HG03095 (cell line): ENCODE measurements around the gene ADAMTS17.

Source experiments
- ATAC-seq: cut with Tn5 transposase; IDR thresholded peaks from one replicate; pipeline ENCODE4 v1.9.1; 2021; ENCODE audit warnings: moderate library complexity; ENCODE audit not compliant: unreplicated experiment

Gene ADAMTS17

GRCh38 chr15:100202309-100202960, 139.3 kb downstream of the ADAMTS17 start:
- ATAC-seq: no peak

- no peak for ATAC-seq
These were observed 140.1 kb downstream of the ADAMTS17 start for GRCh38 chr15:100201376-100202280.

GRCh38 chr15:100200287-100200880, 141.4 kb downstream of the ADAMTS17 start:
- no peak for ATAC-seq

GRCh38 chr15:100199711-100200286, 142.0 kb downstream of the ADAMTS17 start:
- ATAC-seq: no peak

DNA sequence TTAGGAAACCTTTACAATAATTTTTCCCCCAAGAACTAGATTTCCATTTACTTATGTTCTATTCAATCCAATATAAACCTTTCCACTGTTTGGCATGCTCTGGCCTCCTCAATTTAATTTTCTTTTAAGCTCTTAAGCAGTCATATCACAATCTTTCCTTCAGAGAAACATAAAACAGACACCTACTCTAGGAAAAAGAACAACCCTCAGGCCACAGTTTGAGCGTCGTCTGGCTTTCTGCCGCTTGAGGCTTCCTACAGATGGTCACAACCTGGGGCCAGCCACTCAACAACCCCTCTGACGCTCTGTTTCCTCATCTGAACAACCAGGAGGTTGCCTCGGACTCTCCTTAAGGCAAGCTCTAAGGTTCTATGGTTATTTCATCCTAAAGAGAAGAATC, 143.3 kb downstream of the ADAMTS17 start:
- ATAC-seq: no peak

GRCh38 chr15:100196326-100197058, 145.3 kb downstream of the ADAMTS17 start:
- no peak for ATAC-seq

DNA sequence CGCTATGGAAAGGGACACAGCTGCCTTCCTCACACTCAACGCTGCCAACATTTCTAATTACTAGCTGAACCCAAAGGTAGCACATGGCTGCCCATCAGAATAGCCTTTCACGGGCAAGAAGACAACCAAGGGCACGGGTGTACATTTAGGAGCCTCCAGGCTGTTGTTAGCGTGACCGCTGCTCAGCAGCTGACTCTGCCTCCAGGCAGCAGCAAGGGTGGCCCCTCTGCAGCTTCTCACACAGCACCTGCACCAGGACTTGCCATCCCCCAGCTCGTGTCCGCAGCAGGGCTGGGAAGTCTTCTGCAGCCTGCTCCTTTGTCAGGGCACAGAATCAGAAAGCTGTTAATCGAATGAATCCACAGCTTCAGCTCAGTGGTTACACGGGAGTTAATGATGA, 146.8 kb downstream of the ADAMTS17 start:
- ATAC-seq: no peak

- ATAC-seq: no peak
These were observed 148.4 kb downstream of the ADAMTS17 start for GRCh38 chr15:100193277-100193860.

DNA sequence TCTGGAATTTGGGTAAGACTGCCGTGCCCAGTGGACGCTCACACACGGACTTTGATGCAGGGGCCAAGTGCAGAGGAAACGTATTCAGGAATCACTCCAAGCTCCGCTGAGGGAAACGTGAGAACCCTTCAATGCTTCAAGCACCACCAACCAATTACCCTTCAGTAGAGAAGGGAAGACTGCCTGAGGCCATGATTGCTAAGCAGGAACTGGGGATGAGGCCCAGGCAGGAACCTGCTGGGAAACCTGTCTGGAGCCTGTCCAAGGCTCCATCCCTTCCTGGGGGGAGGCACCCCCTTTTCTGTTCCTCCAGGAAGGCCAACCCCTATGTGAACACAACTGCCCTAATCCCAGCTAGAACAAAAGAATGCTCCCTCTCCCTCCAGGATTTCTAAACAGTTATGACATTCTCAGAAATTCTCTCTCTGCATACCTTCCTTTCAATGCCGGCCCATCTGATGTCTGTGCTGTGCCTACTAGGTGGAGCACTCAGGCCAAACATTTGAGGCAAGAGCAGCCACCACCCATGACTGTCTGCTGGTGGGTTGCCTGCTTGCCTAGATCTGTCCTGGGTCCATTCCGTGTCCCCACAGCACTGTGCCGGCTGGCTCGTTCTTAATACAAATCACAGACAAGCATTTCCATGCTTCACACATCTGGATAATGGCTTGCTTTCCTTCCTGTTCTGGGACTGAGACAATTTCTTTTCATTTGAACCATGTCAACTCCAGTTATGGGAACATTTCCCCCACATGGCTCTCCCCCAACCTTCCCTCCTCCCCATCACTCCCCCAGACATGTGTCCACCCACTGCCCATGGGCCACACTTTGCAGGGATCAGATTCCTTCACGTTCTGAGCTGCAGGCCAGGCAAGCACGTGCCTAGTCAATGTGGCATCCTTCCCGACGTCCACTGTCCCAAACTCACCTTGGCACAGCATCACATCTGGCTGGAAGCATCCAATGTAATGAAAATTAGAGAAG, 149.4 kb downstream of the ADAMTS17 start:
- ATAC-seq: no peak

GRCh38 chr15:100191161-100191560, 150.6 kb downstream of the ADAMTS17 start:
- no peak for ATAC-seq

DNA sequence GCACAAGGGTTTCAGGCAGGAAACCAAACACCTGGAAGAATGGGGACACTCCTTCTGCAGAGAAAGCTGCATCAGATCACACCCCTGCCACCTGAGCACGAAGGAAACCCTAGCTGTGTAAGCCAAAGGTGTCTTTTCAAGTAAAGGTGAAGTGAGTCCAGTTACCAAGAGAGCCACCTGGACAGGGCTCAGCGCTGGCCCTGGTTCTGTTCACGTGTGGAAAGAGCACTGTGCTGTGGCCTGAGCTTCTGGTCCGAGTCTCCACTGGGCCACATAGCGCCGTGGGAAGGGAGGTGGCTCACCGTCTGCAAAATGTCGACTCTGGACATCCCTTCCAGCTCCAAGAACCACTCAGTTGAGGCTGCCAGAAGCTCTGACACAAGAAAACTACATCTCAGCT, 151.1 kb downstream of the ADAMTS17 start:
- no peak for ATAC-seq

DNA sequence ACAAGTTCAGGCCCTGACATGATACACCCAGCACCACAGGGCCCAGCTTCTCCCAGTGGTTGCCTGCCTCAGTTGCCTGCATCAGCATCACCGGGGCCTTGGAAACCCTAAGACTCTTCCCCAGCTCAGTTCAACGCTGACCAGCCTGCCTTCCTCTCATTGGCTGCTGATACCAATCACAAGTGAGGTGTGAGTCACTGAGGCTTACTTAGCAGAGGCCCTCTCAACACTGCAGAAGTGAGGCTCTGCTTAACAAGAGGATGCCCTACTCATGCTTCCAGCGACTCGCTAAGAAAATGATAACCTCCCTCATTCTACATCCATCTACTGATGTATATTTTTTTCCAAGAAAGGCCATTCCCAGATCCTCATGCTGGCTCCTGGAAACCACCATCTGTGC, 151.9 kb downstream of the ADAMTS17 start:
- no peak for ATAC-seq

GRCh38 chr15:100189319-100189718, 152.5 kb downstream of the ADAMTS17 start:
- no peak for ATAC-seq

DNA sequence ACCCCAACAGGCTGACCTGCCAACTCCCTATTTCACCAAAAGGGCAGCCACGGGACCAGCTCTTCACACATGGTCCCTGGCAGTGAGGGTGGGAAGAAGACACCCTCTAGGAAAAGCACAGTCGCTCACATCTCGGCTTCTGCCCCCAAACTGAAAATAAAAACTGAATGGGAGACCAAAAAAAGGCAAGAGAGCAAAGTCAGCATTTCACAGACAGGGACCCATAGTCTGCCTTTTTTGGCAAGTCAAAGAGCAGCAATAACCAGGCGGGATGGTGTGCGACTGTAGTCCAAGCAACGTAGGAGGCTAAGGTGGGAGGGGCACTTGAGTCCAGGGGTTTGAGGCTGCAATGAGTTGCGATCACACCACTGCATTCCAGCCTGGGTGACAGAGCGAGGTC, 154.1 kb downstream of the ADAMTS17 start:
- no peak for ATAC-seq

GRCh38 chr15:100186960-100187359, 154.8 kb downstream of the ADAMTS17 start:
- ATAC-seq: no peak

GRCh38 chr15:100186366-100186765, 155.4 kb downstream of the ADAMTS17 start:
- ATAC-seq: no peak

DNA sequence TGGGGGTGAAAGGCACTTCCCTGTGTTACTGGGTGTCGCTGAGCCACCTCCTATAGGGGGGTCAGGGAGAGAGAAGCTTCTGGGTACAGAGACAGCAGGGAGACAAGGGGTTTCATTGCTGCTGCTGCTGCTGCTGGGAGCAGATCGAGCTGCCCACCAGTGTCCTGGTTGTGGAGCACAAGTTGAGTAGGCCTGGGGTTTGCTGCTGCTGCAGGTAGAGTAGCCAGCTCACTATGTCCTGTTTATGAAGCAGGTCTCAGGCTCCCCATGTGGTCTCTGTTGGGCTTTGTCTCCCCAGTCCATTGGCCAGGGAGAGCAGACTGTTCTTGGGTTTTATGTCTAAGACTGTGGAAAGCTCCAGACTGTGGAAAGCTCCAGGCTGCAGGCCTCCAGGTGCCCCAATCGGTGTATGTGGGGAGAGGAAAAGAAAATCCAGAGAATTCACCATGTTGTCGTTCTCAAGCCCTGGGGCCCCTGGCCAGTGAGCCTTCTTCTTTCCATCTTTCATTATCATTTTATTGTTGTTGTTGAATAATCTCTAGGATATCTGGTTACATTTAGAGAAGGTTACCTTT, 157.8 kb downstream of the ADAMTS17 start:
- no peak for ATAC-seq

GRCh38 chr15:100180921-100181320, 160.9 kb downstream of the ADAMTS17 start:
- ATAC-seq: no peak
